T-helper 2 cell (primary cell): ENCODE data around the gene SAFB.
"Not testable (repeated sequence)": the region's sequence is repeated elsewhere in the genome, so short reads cannot be mapped to it uniquely, and the experiment has no call there.

Source experiments
- DNase-seq, 5 experiments: peaks; one replicate each; pipeline versions ENCODE4 v3.0.0 to v3.0.0-alpha.2; 2012 to 2022

SAFB gene

DNA sequence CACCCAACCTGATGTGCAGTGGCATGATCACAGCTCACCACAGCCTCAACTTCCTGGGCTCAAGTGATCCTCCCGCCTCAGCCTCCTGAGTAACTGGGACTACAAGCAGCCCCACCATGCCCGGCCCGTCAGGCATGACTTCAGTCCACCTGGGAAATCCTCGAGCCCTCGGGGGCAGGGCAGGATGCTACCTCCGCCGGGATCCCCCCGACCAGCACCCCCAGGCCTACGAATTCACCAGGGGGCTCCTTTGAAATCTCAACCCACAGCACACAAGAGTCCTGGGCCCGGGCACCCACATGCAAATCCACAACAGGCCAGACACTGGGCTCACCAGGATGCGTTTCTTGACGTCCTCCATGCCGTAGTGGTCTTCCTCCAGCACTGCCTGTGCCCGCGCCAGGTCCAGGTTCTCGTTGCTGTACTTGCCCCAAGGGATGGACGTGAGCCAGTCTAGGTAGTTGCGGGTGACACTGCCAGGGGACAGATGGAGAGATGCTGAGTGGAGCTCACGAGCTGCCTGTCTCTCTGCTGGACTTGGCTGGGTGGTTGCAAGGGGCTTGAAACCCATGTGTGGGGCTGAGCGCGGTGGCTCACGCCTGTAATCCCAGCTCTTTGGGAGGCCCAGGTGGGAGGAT lies 77.7 kb downstream of the SAFB start:
- DNase-seq = no peak

DNA sequence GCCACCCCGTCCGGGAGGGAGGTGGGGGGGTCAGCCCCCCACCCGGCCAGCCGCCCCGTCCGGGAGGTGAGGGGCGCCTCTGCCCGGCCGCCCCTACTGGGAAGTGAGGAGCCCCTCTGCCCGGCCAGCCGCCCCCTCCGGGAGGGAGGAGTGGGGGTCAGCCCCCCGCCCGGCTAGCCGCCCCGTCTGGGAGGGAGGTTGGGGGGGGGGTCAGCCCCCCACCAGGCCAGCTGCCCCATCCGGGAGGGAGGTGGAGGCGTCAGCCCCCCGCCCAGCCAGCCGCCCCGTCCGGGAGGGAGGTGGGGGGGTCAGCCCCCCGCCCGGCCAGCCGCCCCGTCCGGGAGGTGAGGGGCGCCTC lies 79.1 kb downstream of the SAFB start:
- not testable (repeated sequence) for DNase-seq

DNA sequence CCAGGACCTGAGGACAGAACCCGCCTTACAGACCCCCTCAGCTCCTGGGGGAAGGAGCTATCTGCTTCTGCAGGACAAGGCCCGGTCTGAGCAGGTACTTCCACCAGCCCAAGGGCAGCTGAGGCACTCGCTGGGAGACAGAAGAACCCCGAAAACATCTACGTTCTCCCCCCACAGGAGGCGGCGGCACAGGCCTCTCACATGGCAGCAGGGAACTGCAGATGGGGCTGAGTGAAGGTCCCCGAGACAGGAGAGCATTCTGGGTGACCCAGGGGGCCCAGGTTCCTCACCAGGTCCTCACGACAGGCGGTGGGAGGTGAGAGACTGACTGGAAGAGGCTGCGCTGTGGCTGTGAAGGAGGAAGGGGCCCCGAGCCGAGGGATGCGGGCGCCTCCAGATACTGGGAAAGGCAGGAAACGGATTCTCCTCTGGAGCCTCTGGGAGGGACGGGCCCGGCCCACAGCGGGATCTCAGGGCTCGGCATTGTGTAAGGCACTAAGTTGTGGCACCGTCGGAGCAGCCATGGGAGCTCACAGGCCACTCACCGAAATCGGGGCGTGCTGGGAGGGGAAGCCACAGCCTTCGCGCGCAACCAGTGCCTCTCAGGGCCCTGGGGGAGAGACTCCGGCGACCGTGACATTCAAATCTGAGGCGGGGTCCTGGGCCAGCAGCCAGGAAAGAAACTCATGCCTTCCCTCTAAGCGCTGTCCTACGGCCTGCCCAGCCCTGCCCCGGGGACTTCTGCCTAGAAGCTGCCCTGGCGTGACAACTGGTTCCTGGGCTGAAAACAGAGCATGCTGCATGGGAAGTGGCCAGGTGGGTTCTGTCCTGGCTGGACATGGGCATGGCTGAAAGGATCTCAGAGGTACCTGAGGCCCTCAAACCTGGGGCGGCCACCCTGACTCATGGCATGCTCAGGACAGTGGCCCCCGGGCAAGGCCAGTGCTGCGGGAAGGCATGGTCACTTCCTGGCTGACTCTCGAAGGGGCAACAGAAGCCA lies 81.2 kb downstream of the SAFB start:
- no peak for DNase-seq

DNA sequence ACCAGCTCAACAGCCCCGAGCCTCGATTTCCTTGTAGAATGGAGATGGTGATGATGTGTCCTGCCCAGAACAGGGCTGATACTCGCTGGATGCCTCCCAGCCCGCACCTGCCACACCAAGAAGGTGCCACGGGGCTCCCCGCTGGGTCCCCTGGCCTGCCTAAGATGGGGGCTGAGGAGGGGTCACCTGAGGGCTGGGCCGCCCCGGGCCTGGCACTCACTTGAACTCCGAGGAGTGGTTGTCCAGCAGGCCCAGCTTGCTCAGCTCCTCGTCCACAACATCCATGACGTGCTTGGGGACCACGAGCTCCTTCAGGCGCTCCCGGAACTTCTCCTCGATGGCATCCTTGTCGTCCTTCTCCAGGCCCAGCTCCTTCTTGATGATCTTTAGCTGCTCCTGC lies 82.7 kb downstream of the SAFB start:
- no peak for DNase-seq

DNA sequence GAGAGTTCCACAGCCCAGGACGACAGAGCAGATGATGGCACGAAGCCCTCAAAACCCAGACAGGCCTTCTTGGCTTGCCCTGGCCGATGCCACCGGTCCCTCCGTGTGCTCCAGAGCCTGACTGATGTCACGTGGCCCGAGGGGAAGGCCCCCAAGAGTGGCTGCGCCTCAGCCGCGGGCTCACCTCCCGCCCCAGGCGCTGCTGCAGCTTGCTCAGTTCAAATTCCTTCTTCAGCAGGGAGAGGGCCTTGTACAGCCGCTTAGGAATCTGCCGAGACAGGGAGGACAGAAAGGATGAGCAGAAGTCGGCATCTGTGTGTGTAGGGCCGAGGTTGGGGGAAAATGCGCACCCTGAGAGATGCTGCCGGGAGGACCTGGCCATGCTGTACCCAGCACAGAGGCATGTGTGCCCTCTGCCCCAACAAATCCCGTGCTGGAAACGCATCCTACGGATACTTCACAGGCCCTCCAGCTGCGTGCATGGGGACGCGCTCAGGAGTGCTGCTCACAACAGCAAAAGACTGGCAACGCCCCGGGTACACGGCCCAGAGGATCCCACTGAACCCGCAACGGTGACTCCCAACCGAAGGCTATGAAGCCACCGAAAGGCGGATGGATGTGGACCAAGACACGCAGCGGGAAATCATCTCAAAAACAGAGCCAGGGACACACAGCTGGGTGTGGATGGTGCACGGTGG lies 84.1 kb downstream of the SAFB start:
- DNase-seq = no peak

DNA sequence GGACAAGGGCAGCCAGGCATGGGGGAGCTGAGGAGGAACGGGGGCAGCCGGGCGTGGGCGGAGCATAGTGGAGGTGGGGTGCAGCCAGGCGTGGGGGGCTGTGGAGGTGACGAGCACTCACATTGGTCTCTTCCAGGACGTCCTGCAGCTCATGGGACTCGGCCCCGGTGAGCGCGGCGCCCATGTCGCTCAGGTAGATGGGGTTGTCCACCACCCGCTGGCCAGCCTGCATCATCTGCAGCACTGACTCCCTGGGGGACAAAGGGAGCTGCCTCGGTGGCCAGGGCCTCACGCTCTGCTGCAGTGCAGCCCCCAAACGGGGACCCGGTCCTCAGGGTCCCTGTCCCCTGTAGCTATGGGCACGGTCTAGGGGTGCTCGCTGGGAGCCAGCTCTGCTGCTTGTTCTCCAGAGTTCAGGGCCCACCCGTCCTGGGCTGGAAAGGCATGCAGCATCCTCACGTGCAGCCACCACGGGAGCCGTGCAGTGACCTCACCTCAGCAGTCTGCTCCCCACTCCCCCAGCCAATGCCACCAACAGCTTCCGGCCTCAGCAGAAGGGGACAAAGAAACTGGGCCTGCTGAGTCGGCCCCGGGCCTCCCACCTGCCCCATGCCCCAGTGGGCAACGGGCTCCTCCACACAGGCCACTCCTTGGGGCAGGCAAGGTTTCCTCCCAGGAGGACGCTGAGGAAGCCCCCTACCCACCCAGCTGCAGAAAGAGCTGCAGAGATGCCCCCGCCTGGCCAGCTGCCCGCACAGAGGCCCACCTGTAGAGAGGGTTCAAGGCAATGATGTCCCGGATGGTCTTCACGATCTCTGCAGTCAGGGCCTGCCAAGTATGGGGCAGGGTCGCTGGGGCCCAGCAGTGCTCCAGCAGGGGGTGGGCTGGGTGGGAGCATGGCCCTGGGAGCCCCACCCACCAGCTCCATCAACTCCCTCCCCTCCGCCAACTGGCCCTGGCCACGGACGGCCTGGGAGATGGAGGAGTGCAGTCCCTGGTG lies 85.0 kb downstream of the SAFB start:
- DNase-seq = no peak

DNA sequence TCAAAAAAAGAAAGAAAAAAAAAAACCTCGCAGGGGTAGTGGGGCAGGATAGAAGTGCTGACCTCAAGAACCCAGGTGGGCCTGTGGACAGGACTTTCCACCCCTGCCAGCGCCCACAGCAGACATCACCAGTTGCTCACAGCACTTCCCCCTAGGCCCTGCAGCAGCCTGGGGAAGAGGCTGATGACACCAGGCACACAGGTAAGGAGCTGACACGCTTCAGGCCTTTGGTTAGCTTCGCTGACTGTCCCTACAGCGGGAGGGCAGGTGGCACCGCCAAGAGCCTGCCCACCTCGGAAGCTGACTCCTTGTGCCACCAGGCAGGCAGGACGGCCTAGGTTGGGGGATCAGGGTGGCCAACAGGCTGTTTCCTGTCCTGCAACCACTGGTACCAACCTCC lies 88.1 kb downstream of the SAFB start:
- no peak for DNase-seq

DNA sequence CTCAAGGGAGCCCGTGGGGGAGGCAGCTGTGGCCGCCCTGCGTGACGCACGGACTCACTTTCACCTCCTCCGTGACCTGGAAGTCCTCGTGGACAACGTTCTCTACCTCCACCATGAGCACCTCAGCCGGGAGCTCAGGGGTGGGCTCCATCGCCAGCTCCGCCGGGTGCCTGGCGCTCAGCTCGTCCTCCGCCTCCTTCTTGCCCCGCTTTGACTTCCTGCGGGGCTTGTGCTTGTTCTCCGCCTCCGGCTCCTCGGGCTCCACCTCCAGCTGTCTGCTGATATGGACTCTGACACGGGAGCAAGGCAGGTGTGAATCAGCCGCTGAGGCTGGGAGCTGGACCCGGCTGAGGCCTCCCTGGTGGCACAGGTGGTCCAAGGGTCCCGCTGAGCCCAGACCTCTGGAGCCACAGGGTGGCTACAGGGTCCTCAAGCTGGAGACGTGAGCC lies 88.9 kb downstream of the SAFB start:
- DNase-seq = no peak

DNA sequence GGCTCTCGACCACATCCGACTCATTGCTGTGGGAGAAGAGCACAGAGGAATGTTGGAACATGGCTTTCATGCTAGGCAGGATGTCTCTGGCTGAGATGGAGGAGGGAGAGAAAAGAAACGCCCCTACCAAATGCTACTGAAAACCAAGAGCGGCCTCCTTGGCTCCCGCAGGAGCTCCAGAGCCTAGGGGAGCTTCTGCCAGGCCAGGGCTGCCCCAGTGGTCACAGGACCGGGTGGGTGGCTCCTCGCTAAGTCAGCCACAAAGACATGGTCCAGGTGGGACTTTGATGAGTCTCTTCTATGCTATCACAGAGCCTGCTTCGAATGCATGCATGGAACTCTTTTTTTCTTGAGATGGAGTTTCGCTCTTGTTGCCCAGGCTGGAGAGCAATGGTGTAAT lies 90.3 kb downstream of the SAFB start:
- no peak for DNase-seq

DNA sequence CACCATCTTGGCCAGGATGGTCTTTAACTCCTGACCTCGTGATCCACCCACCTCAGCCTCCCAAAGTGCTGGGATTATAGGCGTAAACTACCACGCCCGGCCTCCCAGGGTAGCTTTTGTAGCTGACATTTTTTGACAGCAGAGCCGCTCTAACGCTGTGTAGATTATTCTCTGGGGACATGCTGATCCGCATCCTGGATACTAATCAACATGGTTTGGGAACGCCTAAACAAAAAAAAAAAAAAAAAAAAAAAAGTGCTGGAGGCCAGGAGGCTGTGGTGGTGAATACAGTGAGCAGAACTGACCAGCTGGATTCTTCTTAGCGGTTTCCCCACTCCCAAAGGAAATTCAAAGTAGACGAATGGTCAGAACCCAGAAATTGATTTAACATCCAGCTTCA lies 91.9 kb downstream of the SAFB start:
- no peak for DNase-seq

DNA sequence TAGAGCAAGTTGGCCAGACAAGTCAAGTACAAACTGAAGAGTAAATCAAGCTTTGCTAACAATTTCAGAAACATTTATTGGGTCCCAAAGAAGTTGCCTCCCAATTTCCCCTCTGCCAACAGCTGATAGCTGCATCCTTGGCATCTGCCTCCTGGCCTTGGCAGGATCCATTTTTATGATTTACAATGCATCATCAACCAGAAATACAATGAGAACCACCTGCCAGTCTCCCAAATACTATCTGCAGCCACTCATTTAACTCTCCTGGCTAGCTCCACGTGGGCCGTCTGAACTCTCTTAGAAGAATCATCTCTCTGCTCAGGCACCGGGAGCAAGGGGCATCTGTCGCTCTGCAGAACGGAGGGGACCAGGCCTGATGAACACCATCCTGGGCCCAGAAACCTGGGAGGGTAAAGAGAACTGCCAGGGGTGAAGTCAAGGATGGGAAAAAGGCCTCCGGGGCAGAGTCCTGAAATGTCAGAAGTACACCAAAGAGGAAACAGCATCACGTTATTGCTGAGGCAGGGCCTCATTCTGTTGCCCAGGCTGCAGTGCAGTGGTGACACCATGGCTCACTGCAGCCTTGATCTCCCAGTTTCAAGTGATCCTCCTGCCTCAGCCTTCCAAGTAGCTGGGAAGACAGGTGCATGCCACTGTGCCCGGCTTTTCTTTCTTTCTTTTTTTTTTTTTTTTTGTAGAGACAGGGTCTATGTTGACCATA lies 94.5 kb downstream of the SAFB start:
- no peak for DNase-seq
